ENCODE data around the gene CDH6.

Gene CDH6

DNA sequence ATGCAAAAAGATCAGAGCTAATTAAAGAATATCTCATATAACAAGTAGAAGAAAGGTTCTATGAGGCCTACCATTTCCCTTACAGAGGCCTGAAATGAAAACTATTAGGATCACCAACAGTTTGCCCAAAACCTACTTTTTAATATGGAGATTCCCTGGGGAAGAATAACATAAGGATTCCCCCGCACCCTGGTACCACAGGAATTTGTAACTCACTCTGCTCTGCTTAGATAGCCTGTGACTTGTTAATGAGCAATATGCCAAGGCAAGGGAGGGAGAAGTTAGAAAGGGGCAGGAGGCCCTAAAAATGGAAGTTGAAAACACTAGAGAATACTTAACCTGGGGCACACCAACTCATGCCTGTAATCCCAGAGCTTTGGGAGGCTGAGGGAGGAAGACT is 107.0 kb downstream of the CDH6 start:
- TF ChIP-seq Cebpa-rat (IDR thresholded peaks at IDR 0.05): no peak

DNA sequence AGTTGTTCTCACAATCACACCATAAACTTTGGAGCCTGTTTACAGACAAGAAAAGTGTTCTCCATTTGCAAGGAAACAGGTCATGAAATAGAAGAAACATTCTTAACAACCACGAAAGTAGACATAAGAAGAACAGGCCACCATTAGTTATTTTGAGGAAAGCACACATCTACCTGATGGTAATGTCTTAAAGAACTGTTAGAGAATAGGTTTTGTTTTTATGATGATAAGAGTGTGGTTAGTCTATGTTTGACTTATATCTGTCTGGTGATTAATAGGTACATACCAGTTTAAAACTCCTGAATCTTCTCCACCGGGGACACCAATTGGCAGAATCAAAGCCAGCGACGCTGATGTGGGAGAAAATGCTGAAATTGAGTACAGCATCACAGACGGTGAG is 108.3 kb downstream of the CDH6 start:
- TF ChIP-seq Cebpa-rat (IDR thresholded peaks at IDR 0.05): no peak
- Histone ChIP-seq H3K9ac (no peak overlapping the region), H3K4me1 (no peaks in the 10 kb centered on the region), H3K27me3 (no peaks in the 10 kb centered on the region), H3K4me2 (no peak overlapping the region), H3K4me3 (no peak overlapping the region), H3K36me3 (no peaks in the 10 kb centered on the region), H3K27ac (no peak overlapping the region), H3K9me3 (no peaks in the 10 kb centered on the region), H4K20me1 (no peaks in the 10 kb centered on the region)

More for the DNA sequence above, 107.0 kb downstream of the CDH6 start:
- no peaks in the 10 kb centered on the region for H3K27me3 ChIP-seq
- H3K4me1 ChIP-seq: no peaks in the 10 kb centered on the region
- no peaks in the 10 kb centered on the region for H3K9me3 ChIP-seq
- H3K4me2 ChIP-seq: no peak overlapping the region
- no peak overlapping the region for H3K4me3 ChIP-seq
- no peak overlapping the region for H3K9ac ChIP-seq
- H3K36me3 ChIP-seq: no peaks in the 10 kb centered on the region
- no peaks in the 10 kb centered on the region for H4K20me1 ChIP-seq
- H3K27ac ChIP-seq: no peak overlapping the region

GRCh38 chr5:31303688-31304087 is 110.2 kb downstream of the CDH6 start:
- no peaks in the 10 kb centered on the region for H3K27me3 ChIP-seq
- no peaks in the 10 kb centered on the region for H3K36me3 ChIP-seq
- H3K27ac ChIP-seq: no peak overlapping the region

DNA sequence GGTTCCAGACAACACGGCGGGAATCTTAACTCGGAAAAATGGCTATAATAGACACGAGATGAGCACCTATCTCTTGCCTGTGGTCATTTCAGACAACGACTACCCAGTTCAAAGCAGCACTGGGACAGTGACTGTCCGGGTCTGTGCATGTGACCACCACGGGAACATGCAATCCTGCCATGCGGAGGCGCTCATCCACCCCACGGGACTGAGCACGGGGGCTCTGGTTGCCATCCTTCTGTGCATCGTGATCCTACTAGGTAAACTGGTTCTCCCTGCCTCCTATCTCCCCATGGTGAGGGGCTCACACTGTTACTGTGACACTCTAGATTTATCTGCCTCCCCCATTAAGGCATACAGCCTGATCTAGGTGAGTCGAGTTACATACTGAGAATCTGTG is 124.2 kb downstream of the CDH6 start:
- no peaks in the 10 kb centered on the region for H3K4me1 ChIP-seq
- H3K27ac ChIP-seq: no peak overlapping the region
- H3K36me3 ChIP-seq: no peaks in the 10 kb centered on the region
- H3K4me2 ChIP-seq: no peak overlapping the region
- no peaks in the 10 kb centered on the region for H3K27me3 ChIP-seq
- TF ChIP-seq Cebpa-rat (IDR thresholded peaks at IDR 0.05): no peak
- H3K4me3 ChIP-seq: no peak overlapping the region
- no peak overlapping the region for H3K9ac ChIP-seq
- no peaks in the 10 kb centered on the region for H3K9me3 ChIP-seq
- no peaks in the 10 kb centered on the region for H4K20me1 ChIP-seq

More at GRCh38 chr5:31303688-31304087, 110.2 kb downstream of the CDH6 start:
- H3K4me2 ChIP-seq: no peak overlapping the region
- H3K9me3 ChIP-seq: no peaks in the 10 kb centered on the region
- H3K9ac ChIP-seq: no peak overlapping the region
- TF ChIP-seq Cebpa-rat (IDR thresholded peaks at IDR 0.05): no peak
- no peaks in the 10 kb centered on the region for H4K20me1 ChIP-seq
- H3K4me1 ChIP-seq: no peaks in the 10 kb centered on the region
- H3K4me3 ChIP-seq: no peak overlapping the region

DNA sequence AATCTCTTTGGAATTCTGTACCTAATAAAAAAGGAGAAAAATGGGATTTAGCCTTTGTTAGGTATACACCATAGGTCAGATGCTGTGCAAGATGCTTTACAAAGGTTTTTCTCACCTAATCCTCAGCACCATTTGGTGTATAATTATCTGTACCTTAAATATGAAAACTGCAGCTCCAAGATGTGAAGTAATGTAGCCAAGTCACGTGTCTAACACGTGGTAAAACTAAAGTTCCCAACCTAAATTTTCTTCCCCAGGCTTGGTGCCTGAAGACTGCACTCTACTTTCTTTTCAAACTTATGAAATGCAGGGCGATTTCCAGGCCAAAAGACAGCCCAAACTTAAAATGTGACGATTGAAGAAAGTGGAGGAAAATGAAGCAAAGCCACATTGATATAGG is 125.8 kb downstream of the CDH6 start:
- Histone ChIP-seq H3K9me3 (no peaks in the 10 kb centered on the region), H3K36me3 (no peaks in the 10 kb centered on the region), H4K20me1 (no peaks in the 10 kb centered on the region), H3K4me3 (no peak overlapping the region), H3K9ac (no peak overlapping the region), H3K4me2 (no peak overlapping the region), H3K27ac (no peak overlapping the region), H3K27me3 (no peaks in the 10 kb centered on the region), H3K4me1 (no peaks in the 10 kb centered on the region)
- TF ChIP-seq Cebpa-rat (IDR thresholded peaks at IDR 0.05): no peak

- H4K20me1 ChIP-seq: no peaks in the 10 kb centered on the region
- H3K4me2 ChIP-seq: no peak overlapping the region
- no peak overlapping the region for H3K9ac ChIP-seq
- no peaks in the 10 kb centered on the region for H3K27me3 ChIP-seq
- no peak overlapping the region for H3K27ac ChIP-seq
- no peak for TF ChIP-seq Cebpa-rat (IDR thresholded peaks at IDR 0.05)
- no peaks in the 10 kb centered on the region for H3K4me1 ChIP-seq
- no peaks in the 10 kb centered on the region for H3K9me3 ChIP-seq
- no peak overlapping the region for H3K4me3 ChIP-seq
- H3K36me3 ChIP-seq: no peaks in the 10 kb centered on the region
Observed at GRCh38 chr5:31322946-31323345, 129.5 kb downstream of the CDH6 start.

- H3K9me3 ChIP-seq: no peaks in the 10 kb centered on the region
- TF ChIP-seq Cebpa-rat (IDR thresholded peaks at IDR 0.05): no peak
- H3K27ac ChIP-seq: no peak overlapping the region
- H3K9ac ChIP-seq: no peak overlapping the region
- no peaks in the 10 kb centered on the region for H4K20me1 ChIP-seq
- no peaks in the 10 kb centered on the region for H3K36me3 ChIP-seq
- H3K4me1 ChIP-seq: no peaks in the 10 kb centered on the region
- H3K4me2 ChIP-seq: no peak overlapping the region
- no peaks in the 10 kb centered on the region for H3K27me3 ChIP-seq
- H3K4me3 ChIP-seq: no peak overlapping the region
Observed at GRCh38 chr5:31324842-31325241, 131.4 kb downstream of the CDH6 start.

- H3K4me1 ChIP-seq: no peaks in the 10 kb centered on the region
- no peak overlapping the region for H3K27ac ChIP-seq
- no peak overlapping the region for H3K9ac ChIP-seq
- no peaks in the 10 kb centered on the region for H4K20me1 ChIP-seq
- no peak overlapping the region for H3K4me2 ChIP-seq
- no peaks in the 10 kb centered on the region for H3K27me3 ChIP-seq
- H3K9me3 ChIP-seq: no peaks in the 10 kb centered on the region
- no peak for TF ChIP-seq Cebpa-rat (IDR thresholded peaks at IDR 0.05)
- no peak overlapping the region for H3K4me3 ChIP-seq
- no peaks in the 10 kb centered on the region for H3K36me3 ChIP-seq
Observed at GRCh38 chr5:31328040-31328733, 134.7 kb downstream of the CDH6 start.

- Histone ChIP-seq H4K20me1 (no peaks in the 10 kb centered on the region), H3K9me3 (no peaks in the 10 kb centered on the region), H3K4me3 (no peak overlapping the region), H3K27ac (no peak overlapping the region), H3K27me3 (no peaks in the 10 kb centered on the region), H3K4me2 (no peak overlapping the region), H3K9ac (no peak overlapping the region), H3K36me3 (no peaks in the 10 kb centered on the region), H3K4me1 (no peaks in the 10 kb centered on the region)
- no peak for TF ChIP-seq Cebpa-rat (IDR thresholded peaks at IDR 0.05)
Observed at GRCh38 chr5:31329715-31330114, 136.2 kb downstream of the CDH6 start.

DNA sequence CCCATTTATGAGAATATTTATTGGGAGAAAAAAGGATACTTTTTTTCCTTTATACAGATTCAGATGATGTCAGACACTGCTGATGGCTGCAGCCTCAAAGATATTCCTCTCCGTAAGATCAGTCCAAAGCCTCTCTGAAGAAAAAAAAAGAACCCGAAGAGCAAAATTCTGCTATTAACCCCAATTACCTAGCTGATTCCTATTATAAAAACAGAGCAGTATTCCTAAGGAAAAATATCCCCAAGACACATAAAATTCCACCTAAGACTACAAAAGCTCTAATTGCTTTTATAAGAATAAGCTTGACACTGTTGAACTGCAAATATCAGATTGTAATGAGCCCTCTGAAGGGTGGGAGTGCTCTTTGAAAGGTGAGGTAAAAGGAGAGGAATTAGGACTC is 138.7 kb downstream of the CDH6 start:
- TF ChIP-seq Cebpa-rat (IDR thresholded peaks at IDR 0.05): no peak
- Histone ChIP-seq H3K4me1 (no peaks in the 10 kb centered on the region), H3K4me3 (no peak overlapping the region), H3K4me2 (no peak overlapping the region), H4K20me1 (no peaks in the 10 kb centered on the region), H3K9ac (no peak overlapping the region), H3K27ac (no peak overlapping the region), H3K36me3 (no peaks in the 10 kb centered on the region), H3K9me3 (no peaks in the 10 kb centered on the region), H3K27me3 (no peaks in the 10 kb centered on the region)

DNA sequence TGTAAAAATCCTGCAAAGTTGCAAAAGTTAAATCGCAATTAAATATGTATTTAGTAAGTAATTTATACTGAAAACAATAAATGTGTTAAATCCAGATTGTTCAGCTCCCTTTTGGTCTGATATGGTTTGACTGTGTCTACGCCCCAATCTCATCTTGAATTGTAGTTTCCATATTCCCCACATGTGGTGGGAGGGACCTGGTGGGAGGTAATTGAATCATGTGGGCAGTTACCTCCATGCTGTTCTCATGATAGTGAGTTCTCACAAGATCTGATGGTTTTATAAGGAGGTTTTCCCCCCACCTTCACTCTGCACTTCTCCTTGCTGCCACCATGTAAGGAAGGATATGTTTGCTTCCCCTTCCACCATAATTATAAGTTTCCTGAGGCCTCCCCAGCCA is 140.0 kb downstream of the CDH6 start:
- TF ChIP-seq Cebpa-rat (IDR thresholded peaks at IDR 0.05): no peak
- H3K9me3 ChIP-seq: no peaks in the 10 kb centered on the region
- H4K20me1 ChIP-seq: no peaks in the 10 kb centered on the region
- no peak overlapping the region for H3K4me3 ChIP-seq
- H3K4me2 ChIP-seq: no peak overlapping the region
- H3K27ac ChIP-seq: no peak overlapping the region
- H3K36me3 ChIP-seq: no peaks in the 10 kb centered on the region
- H3K9ac ChIP-seq: no peak overlapping the region
- no peaks in the 10 kb centered on the region for H3K4me1 ChIP-seq
- H3K27me3 ChIP-seq: no peaks in the 10 kb centered on the region

All from BLaER1 (cell line).